Measurements from ENCODE around the gene RSU1. TPM values are rescaled to one million over a fixed set of nuclear protein-coding genes. Genes with fewer than 3 reads are reported as not detected.

The RSU1 gene
- total and polyA plus RNA-seq, 2 experiments from 2014 or later, result 109 to 236 TPM

- H3K9ac ChIP-seq, result no peak overlapping the region
- DNase-seq, result no peak
- H3K4me2 ChIP-seq (ENCODE audit: unreplicated experiment), result no peak overlapping the region
- H4K20me1 ChIP-seq (ENCODE audit: insufficient read depth), result no peaks in the 10 kb centered on the region; the same call in 1 of the 2 replicates
- H3K4me1 ChIP-seq (ENCODE audit: insufficient read depth), result peaks cover 12% of the 10 kb centered on the region
- 64 to 68% methylated on average over 3 of the region's 3 CpGs for WGBS, 2 experiments (ENCODE audit: low coverage in 1 of 2, low lambda C conversion rate in 2 of 2, missing lambda C conversion rate in 2 of 2)
- in situ Hi-C loops (cut with MboI), result no loop called here
- no peaks in the 10 kb centered on the region for H3K36me3 ChIP-seq (ENCODE audit: low read depth)
- H3K27me3 ChIP-seq (replicated peaks; ENCODE audit: insufficient read depth), result no peaks in the 10 kb centered on the region
- no peak overlapping the region for H3K4me3 ChIP-seq
- no peaks in the 10 kb centered on the region for H3K9me3 ChIP-seq (ENCODE audit: low read depth)
- H2AFZ ChIP-seq, result no peak overlapping the region
- H3K9me2 ChIP-seq (ENCODE audit: insufficient read depth), result no peaks in the 10 kb centered on the region
- H3K27ac ChIP-seq, result no peak overlapping the region
- TF ChIP-seq EZH2phosphoT487 (IDR thresholded peaks at IDR 0.05; ENCODE audit: insufficient read depth, low read depth) (no peak), EZH2 (IDR thresholded peaks at IDR 0.05; ENCODE audit: insufficient read depth, poor library complexity, severe bottlenecking) (no peak)
- H3K79me2 ChIP-seq (ENCODE audit: insufficient read depth), result peaks cover 100% of the 10 kb centered on the region
- H3F3A ChIP-seq (ENCODE audit: insufficient read depth), result 0 out of 2 replicates have a peak, but pooled peaks cover 7% of the 10 kb centered on the region
These were observed 5.9 kb downstream of the RSU1 start for GRCh38 chr10:16811292-16811691.

- no peaks in the 10 kb centered on the region; the same call in 1 of the 2 replicates for H4K20me1 ChIP-seq (ENCODE audit: insufficient read depth)
- no peaks in the 10 kb centered on the region for H3K4me1 ChIP-seq (ENCODE audit: insufficient read depth)
- no peak overlapping the region for H3K4me2 ChIP-seq (ENCODE audit: unreplicated experiment)
- no peaks in the 10 kb centered on the region for H3K9me3 ChIP-seq (ENCODE audit: low read depth)
- H2AFZ ChIP-seq, result no peak overlapping the region
- 80 to 85% methylated on average over 6 of the region's 6 CpGs for WGBS, 2 experiments (ENCODE audit: low coverage in 1 of 2, low lambda C conversion rate in 2 of 2, missing lambda C conversion rate in 2 of 2)
- H3K27me3 ChIP-seq (replicated peaks; ENCODE audit: insufficient read depth), result no peaks in the 10 kb centered on the region
- 0 out of 2 replicates have a peak, but pooled peaks cover 7% of the 10 kb centered on the region for H3F3A ChIP-seq (ENCODE audit: insufficient read depth)
- no peak overlapping the region for H3K4me3 ChIP-seq
- DNase-seq, result peak; percentile 61
- H3K9ac ChIP-seq, result no peak overlapping the region
- H3K27ac ChIP-seq, result no peak overlapping the region
- no peaks in the 10 kb centered on the region for H3K9me2 ChIP-seq (ENCODE audit: insufficient read depth)
- peaks cover 100% of the 10 kb centered on the region for H3K79me2 ChIP-seq (ENCODE audit: insufficient read depth)
- no peaks in the 10 kb centered on the region for H3K36me3 ChIP-seq (ENCODE audit: low read depth)
- no peak for TF ChIP-seq EZH2phosphoT487 (IDR thresholded peaks at IDR 0.05; ENCODE audit: insufficient read depth, low read depth)
- TF ChIP-seq EZH2 (IDR thresholded peaks at IDR 0.05; ENCODE audit: insufficient read depth, poor library complexity, severe bottlenecking), result no peak
- in situ Hi-C loops (cut with MboI), result no loop called here
These were observed 8.0 kb downstream of the RSU1 start for GRCh38 chr10:16809074-16809718.

DNA sequence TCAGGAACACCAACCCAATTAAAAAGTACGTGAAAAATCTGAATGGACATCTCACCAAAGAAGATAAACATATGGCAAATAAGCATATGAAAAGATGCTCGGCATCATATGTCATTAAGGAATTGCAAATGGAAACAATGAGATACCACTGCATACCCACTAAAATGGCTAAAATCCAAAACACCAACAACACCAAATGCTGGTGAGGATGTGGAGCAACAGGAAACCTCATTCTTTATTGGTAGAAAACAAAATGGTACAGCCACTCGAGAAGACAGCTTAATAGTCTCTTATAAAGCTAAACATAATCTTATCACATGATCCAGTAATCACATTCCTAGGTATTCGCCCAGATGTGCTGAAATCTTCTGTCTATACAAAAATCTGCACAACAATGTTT, 13.1 kb downstream of the RSU1 start:
- Histone ChIP-seq H3K36me3 (ENCODE audit: low read depth) (no peaks in the 10 kb centered on the region), H4K20me1 (ENCODE audit: insufficient read depth) (peaks cover 12% of the 10 kb centered on the region; the same call in 1 of the 2 replicates), H3K9me2 (ENCODE audit: insufficient read depth) (no peaks in the 10 kb centered on the region), H3K79me2 (ENCODE audit: insufficient read depth) (peaks cover 100% of the 10 kb centered on the region), H3K4me3 (no peak overlapping the region), H3F3A (ENCODE audit: insufficient read depth) (0 out of 2 replicates have a peak, but pooled peaks cover under 1% of the 10 kb centered on the region), H3K4me2 (ENCODE audit: unreplicated experiment) (no peak overlapping the region), H2AFZ (no peak overlapping the region), H3K27ac (no peak overlapping the region), H3K27me3 (replicated peaks; ENCODE audit: insufficient read depth) (no peaks in the 10 kb centered on the region), H3K4me1 (ENCODE audit: insufficient read depth) (0 out of 2 replicates have a peak, but pooled peaks cover 6% of the 10 kb centered on the region), H3K9me3 (ENCODE audit: low read depth) (no peaks in the 10 kb centered on the region), H3K9ac (no peak overlapping the region)
- in situ Hi-C loops (cut with MboI), result no loop called here
- 98% methylated on average over 4 of the region's 4 CpGs for WGBS, 2 experiments (ENCODE audit: low coverage in 1 of 2, low lambda C conversion rate in 2 of 2, missing lambda C conversion rate in 2 of 2)
- no peak for DNase-seq
- TF ChIP-seq EZH2phosphoT487 (IDR thresholded peaks at IDR 0.05; ENCODE audit: insufficient read depth, low read depth), result no peak
- no peak for TF ChIP-seq EZH2 (IDR thresholded peaks at IDR 0.05; ENCODE audit: insufficient read depth, poor library complexity, severe bottlenecking)

- H3K79me2 ChIP-seq (ENCODE audit: insufficient read depth), result peaks cover 100% of the 10 kb centered on the region
- no peak overlapping the region for H3K27ac ChIP-seq
- TF ChIP-seq EZH2phosphoT487 (IDR thresholded peaks at IDR 0.05; ENCODE audit: insufficient read depth, low read depth), result no peak
- no peak for TF ChIP-seq EZH2 (IDR thresholded peaks at IDR 0.05; ENCODE audit: insufficient read depth, poor library complexity, severe bottlenecking)
- no peaks in the 10 kb centered on the region for H3K36me3 ChIP-seq (ENCODE audit: low read depth)
- no peak overlapping the region for H3K4me3 ChIP-seq
- no peaks in the 10 kb centered on the region for H3K27me3 ChIP-seq (replicated peaks; ENCODE audit: insufficient read depth)
- no peaks in the 10 kb centered on the region for H3K9me2 ChIP-seq (ENCODE audit: insufficient read depth)
- no peaks in the 10 kb centered on the region for H3F3A ChIP-seq (ENCODE audit: insufficient read depth)
- no peak overlapping the region for H3K9ac ChIP-seq
- no peak overlapping the region for H3K4me2 ChIP-seq (ENCODE audit: unreplicated experiment)
- in situ Hi-C loops (cut with MboI), result no loop called here
- 8% methylated on average over 2 of the region's 2 CpGs for WGBS, 2 experiments (ENCODE audit: low coverage in 1 of 2, low lambda C conversion rate in 2 of 2, missing lambda C conversion rate in 2 of 2)
- H2AFZ ChIP-seq, result no peak overlapping the region
- H3K9me3 ChIP-seq (ENCODE audit: low read depth), result no peaks in the 10 kb centered on the region
- no peak for DNase-seq
- H3K4me1 ChIP-seq (ENCODE audit: insufficient read depth), result 0 out of 2 replicates have a peak, but pooled peaks cover 6% of the 10 kb centered on the region
- peaks cover 12% of the 10 kb centered on the region; the same call in 1 of the 2 replicates for H4K20me1 ChIP-seq (ENCODE audit: insufficient read depth)
These were observed 13.8 kb downstream of the RSU1 start for GRCh38 chr10:16803464-16803863.

Measured in GM23248 (cell line).